NCI-H510A treated with DMSO at 0.1 percent for 48 hours (cell line): ENCODE measurements around the gene SPRR2A.
"Not testable (repeated sequence)": the region's sequence is repeated elsewhere in the genome, so short reads cannot be mapped to it uniquely, and the experiment has no call there.

Source experiments
- DNase-seq: peaks from one replicate; lab custom pipeline; 2025; lab: John Stamatoyannopoulos, UW

SPRR2A gene

DNA sequence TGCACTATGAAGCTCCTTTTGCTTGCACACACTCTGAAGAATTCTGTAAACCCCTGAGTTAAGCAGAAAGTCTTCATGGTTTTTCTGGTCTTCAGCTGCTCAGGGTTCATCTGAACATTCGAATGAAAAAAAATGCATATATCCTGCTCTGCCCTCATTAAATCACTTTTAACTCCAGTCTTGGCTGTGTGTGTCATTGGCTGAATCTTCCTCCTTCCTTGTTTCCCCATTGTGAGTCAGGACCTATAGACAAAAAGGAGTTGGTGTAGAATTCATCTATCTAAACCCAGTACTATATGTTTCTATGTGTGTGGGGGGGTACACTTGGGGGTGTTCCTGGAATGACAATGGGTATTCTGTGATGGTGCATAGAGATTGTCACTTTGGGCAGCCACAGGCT, 32.9 kb downstream of the SPRR2A start:
- DNase-seq = no peak

DNA sequence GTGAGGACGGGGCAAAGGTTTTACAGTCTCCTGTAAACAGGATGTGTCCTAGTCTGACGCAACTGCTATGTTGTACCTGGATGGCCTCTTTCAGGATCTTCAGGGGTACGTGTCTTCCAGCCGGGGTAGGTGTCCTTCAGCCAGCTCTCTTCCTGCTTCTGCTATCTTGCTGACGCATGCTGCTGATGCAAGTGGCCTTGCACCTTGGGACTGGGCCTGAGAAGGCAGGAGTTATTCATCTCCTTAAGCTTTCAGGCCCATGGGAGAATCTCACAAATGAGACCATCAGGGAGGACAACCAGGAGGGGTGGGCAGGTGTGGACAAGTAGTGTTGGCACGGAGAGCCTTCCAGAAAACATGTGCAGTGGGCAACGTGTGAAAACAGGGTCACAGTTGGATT, 34.2 kb downstream of the SPRR2A start:
- DNase-seq = no peak

DNA sequence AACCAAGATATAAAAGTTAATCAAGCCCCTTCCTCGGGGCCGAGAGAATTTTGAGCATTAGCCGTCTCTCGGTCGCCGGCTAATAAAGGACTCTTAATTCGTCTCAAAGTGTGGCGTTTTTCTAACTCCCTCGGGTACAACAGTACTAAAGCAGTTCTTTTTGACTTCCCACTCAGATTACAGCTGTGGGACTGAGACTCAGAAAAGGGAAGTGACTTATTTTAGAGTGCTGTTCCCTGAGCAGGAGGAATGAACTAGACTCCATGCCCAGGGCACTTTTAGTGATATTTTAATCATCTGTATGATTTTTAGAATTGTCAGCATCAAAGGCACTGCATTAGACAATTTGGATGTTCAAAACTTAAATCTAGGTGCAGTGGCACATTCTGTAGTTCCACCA, 35.0 kb downstream of the SPRR2A start:
- not testable (repeated sequence) for DNase-seq

DNA sequence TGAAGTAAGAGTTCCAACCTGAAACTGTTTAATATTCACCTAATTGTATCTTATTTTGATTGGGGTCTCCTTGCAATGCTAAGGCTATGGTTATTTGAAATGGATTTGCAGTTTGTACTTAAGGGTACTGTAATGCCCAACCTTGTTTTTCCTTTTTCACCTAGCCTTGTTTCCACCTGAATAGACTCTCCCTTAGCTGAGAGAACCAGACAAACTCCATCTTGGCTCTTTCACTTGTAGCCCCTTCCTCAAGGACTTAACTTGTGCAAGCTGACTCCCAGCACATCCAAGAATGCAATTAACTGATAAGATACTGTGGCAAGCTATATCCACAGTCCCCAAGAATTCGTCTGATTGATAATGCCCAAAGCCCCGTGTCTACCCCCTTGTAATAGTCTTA, 35.5 kb downstream of the SPRR2A start:
- not testable (repeated sequence) for DNase-seq

DNA sequence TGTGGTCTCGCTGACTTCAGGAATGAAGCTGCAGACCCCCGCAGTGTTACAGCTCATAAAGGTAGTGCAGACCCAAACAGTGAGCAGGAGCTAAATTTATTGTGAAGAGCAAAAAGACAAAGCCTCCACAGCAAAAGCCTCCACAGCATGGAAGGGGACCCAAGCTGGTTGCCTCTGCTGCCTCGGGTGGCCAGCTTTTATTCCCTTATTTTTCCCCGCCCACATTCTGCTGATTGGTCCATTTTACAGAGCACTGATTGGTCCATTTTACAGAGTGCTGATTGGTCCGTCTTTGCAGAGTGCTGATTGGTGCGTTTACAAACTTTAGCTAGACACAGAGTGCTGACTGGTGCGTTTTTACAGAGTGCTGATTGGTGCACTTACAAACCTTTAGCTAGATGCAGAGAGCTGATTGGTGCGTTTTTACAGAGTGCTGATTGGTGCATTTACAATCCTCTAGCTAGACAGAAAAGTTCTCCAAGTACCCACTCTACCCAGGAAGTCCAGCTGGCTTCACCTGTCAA, 46.0 kb downstream of the SPRR2A start:
- not testable (repeated sequence) for DNase-seq
